GM12892 (cell line): ENCODE measurements around the gene CD28.

Source experiments
- POLR2AphosphoS5 ChIP-seq: IDR thresholded peaks from 2 replicates; pipeline ENCODE4 v1.6.1; 2011; ENCODE audit warnings: low read depth, low read length, control low read depth
- TAF1 ChIP-seq: IDR thresholded peaks from 2 replicates; pipeline ENCODE4 v1.6.1; 2011; ENCODE audit warnings: low read depth, mild to moderate bottlenecking, control low read depth, low read length, borderline replicate concordance

GRCh38 chr2:203671876-203672275, 34.6 kb upstream of the CD28 start:
- TF ChIP-seq TAF1, result no peak
- no peak for TF ChIP-seq POLR2AphosphoS5
